ENCODE data around the gene FAS.

FAS gene

GRCh38 chr10:88962336-88962735, 28.3 kb upstream of the FAS start:
- peaks cover 23% of the 10 kb centered on the region for H3K4me1 Mint-ChIP-seq
- H3K9me3 Mint-ChIP-seq, result no peaks in the 10 kb centered on the region
- H3K36me3 Mint-ChIP-seq, result no peaks in the 10 kb centered on the region
- peak overlapping the region; percentile 4 for H3K27ac Mint-ChIP-seq
- H3K4me3 Mint-ChIP-seq, result no peak overlapping the region
- H3K27me3 Mint-ChIP-seq, result no peaks in the 10 kb centered on the region

GRCh38 chr10:88963318-88963717, 27.3 kb upstream of the FAS start:
- peaks cover 23% of the 10 kb centered on the region for H3K4me1 Mint-ChIP-seq
- no peaks in the 10 kb centered on the region for H3K36me3 Mint-ChIP-seq
- H3K27me3 Mint-ChIP-seq, result no peaks in the 10 kb centered on the region
- H3K27ac Mint-ChIP-seq, result no peak overlapping the region
- H3K9me3 Mint-ChIP-seq, result no peaks in the 10 kb centered on the region
- H3K4me3 Mint-ChIP-seq, result no peak overlapping the region

- peaks cover 23% of the 10 kb centered on the region for H3K4me1 Mint-ChIP-seq
- no peaks in the 10 kb centered on the region for H3K9me3 Mint-ChIP-seq
- H3K27ac Mint-ChIP-seq, result no peak overlapping the region
- H3K27me3 Mint-ChIP-seq, result no peaks in the 10 kb centered on the region
- H3K36me3 Mint-ChIP-seq, result no peaks in the 10 kb centered on the region
- H3K4me3 Mint-ChIP-seq, result no peak overlapping the region
These were observed 26.2 kb upstream of the FAS start for GRCh38 chr10:88964360-88964759.

- Mint-ChIP-seq H3K4me1 (peaks cover 23% of the 10 kb centered on the region), H3K27ac (no peak overlapping the region), H3K27me3 (no peaks in the 10 kb centered on the region), H3K36me3 (no peaks in the 10 kb centered on the region), H3K4me3 (no peak overlapping the region), H3K9me3 (no peaks in the 10 kb centered on the region)
These were observed 25.7 kb upstream of the FAS start for GRCh38 chr10:88964869-88965415.

- H3K9me3 Mint-ChIP-seq, result no peaks in the 10 kb centered on the region
- H3K36me3 Mint-ChIP-seq, result no peaks in the 10 kb centered on the region
- H3K4me3 Mint-ChIP-seq, result no peak overlapping the region
- no peak overlapping the region for H3K27ac Mint-ChIP-seq
- peaks cover 10% of the 10 kb centered on the region for H3K4me1 Mint-ChIP-seq
- H3K27me3 Mint-ChIP-seq, result no peaks in the 10 kb centered on the region
These were observed 23.8 kb upstream of the FAS start for GRCh38 chr10:88966797-88967196.

GRCh38 chr10:88968391-88968790, 22.2 kb upstream of the FAS start:
- Mint-ChIP-seq H3K27me3 (no peaks in the 10 kb centered on the region), H3K4me1 (no peaks in the 10 kb centered on the region), H3K27ac (no peak overlapping the region), H3K36me3 (no peaks in the 10 kb centered on the region), H3K9me3 (no peaks in the 10 kb centered on the region), H3K4me3 (no peak overlapping the region)

GRCh38 chr10:88971221-88972061, 19.2 kb upstream of the FAS start:
- Mint-ChIP-seq H3K27me3 (no peaks in the 10 kb centered on the region), H3K36me3 (no peaks in the 10 kb centered on the region), H3K9me3 (no peaks in the 10 kb centered on the region), H3K27ac (no peak overlapping the region), H3K4me1 (peaks cover 17% of the 10 kb centered on the region), H3K4me3 (no peak overlapping the region)

GRCh38 chr10:88974012-88974411, 16.6 kb upstream of the FAS start:
- H3K4me1 Mint-ChIP-seq, result peaks cover 17% of the 10 kb centered on the region
- no peaks in the 10 kb centered on the region for H3K9me3 Mint-ChIP-seq
- no peaks in the 10 kb centered on the region for H3K36me3 Mint-ChIP-seq
- no peak overlapping the region for H3K27ac Mint-ChIP-seq
- H3K27me3 Mint-ChIP-seq, result no peaks in the 10 kb centered on the region
- no peak overlapping the region for H3K4me3 Mint-ChIP-seq

- no peaks in the 10 kb centered on the region for H3K27me3 Mint-ChIP-seq
- peak overlapping the region; percentile 99 for H3K27ac Mint-ChIP-seq
- peak overlapping the region; percentile 98 for H3K4me3 Mint-ChIP-seq
- H3K9me3 Mint-ChIP-seq, result no peaks in the 10 kb centered on the region
- H3K36me3 Mint-ChIP-seq, result no peaks in the 10 kb centered on the region
- H3K4me1 Mint-ChIP-seq, result peaks cover 17% of the 10 kb centered on the region
These were observed 15.9 kb upstream of the FAS start for GRCh38 chr10:88974446-88975376.

GRCh38 chr10:88975377-88975720, 15.2 kb upstream of the FAS start:
- peak overlapping the region; percentile 99 for H3K27ac Mint-ChIP-seq
- peaks cover 17% of the 10 kb centered on the region for H3K4me1 Mint-ChIP-seq
- H3K27me3 Mint-ChIP-seq, result no peaks in the 10 kb centered on the region
- peak overlapping the region; percentile 98 for H3K4me3 Mint-ChIP-seq
- no peaks in the 10 kb centered on the region for H3K9me3 Mint-ChIP-seq
- H3K36me3 Mint-ChIP-seq, result no peaks in the 10 kb centered on the region

- Mint-ChIP-seq H3K4me3 (no peak overlapping the region), H3K27me3 (no peaks in the 10 kb centered on the region), H3K9me3 (no peaks in the 10 kb centered on the region), H3K4me1 (peaks cover 17% of the 10 kb centered on the region), H3K36me3 (no peaks in the 10 kb centered on the region), H3K27ac (no peak overlapping the region)
These were observed 12.1 kb upstream of the FAS start for GRCh38 chr10:88978463-88978862.

GRCh38 chr10:88979153-88979562, 11.4 kb upstream of the FAS start:
- H3K27ac Mint-ChIP-seq, result no peak overlapping the region
- H3K9me3 Mint-ChIP-seq, result no peaks in the 10 kb centered on the region
- no peaks in the 10 kb centered on the region for H3K36me3 Mint-ChIP-seq
- no peak overlapping the region for H3K4me3 Mint-ChIP-seq
- H3K27me3 Mint-ChIP-seq, result no peaks in the 10 kb centered on the region
- peaks cover 22% of the 10 kb centered on the region for H3K4me1 Mint-ChIP-seq

GRCh38 chr10:88979603-88980002, 11.0 kb upstream of the FAS start:
- Mint-ChIP-seq H3K36me3 (no peaks in the 10 kb centered on the region), H3K27me3 (no peaks in the 10 kb centered on the region), H3K27ac (no peak overlapping the region), H3K9me3 (no peaks in the 10 kb centered on the region), H3K4me3 (no peak overlapping the region), H3K4me1 (peaks cover 25% of the 10 kb centered on the region)

GRCh38 chr10:88980247-88980646, 10.4 kb upstream of the FAS start:
- H3K27ac Mint-ChIP-seq, result no peak overlapping the region
- H3K27me3 Mint-ChIP-seq, result no peaks in the 10 kb centered on the region
- peaks cover 20% of the 10 kb centered on the region for H3K4me1 Mint-ChIP-seq
- no peaks in the 10 kb centered on the region for H3K9me3 Mint-ChIP-seq
- no peaks in the 10 kb centered on the region for H3K36me3 Mint-ChIP-seq
- H3K4me3 Mint-ChIP-seq, result no peak overlapping the region

GRCh38 chr10:88980800-88981199, 9.8 kb upstream of the FAS start:
- no peaks in the 10 kb centered on the region for H3K36me3 Mint-ChIP-seq
- H3K27me3 Mint-ChIP-seq, result no peaks in the 10 kb centered on the region
- no peak overlapping the region for H3K4me3 Mint-ChIP-seq
- H3K4me1 Mint-ChIP-seq, result peaks cover 14% of the 10 kb centered on the region
- H3K27ac Mint-ChIP-seq, result no peak overlapping the region
- H3K9me3 Mint-ChIP-seq, result no peaks in the 10 kb centered on the region

GRCh38 chr10:88981435-88981834, 9.2 kb upstream of the FAS start:
- H3K4me1 Mint-ChIP-seq, result peaks cover 14% of the 10 kb centered on the region
- H3K9me3 Mint-ChIP-seq, result peaks cover 2% of the 10 kb centered on the region
- no peaks in the 10 kb centered on the region for H3K27me3 Mint-ChIP-seq
- no peaks in the 10 kb centered on the region for H3K36me3 Mint-ChIP-seq
- no peak overlapping the region for H3K4me3 Mint-ChIP-seq
- H3K27ac Mint-ChIP-seq, result no peak overlapping the region

Data from activated naive CD4-positive, alpha-beta T cell treated with anti-CD3 and anti-CD28 coated beads, Interleukin-2, amount 50 U/mL, for 24 hours (primary cell).